GM23338 (cell line): Measurements from ENCODE around the gene ARSB. TPM values are rescaled to one million over a fixed set of nuclear protein-coding genes. Genes with fewer than 3 reads are reported as not detected.

Experiments used
- ATAC-seq: fragments of 200-7000 bp; cut with Tn5 transposase; 3 replicates; pipeline ENCODE4 v1.9.1; 2020
- DNase-seq: peaks from one replicate; pipeline ENCODE4 v3.0.0-alpha.2; 2015; ENCODE audit warnings: low spot score
- H2AFZ ChIP-seq: fragments of 200-600 bp; sonication (generic); 2 replicates; pipeline ENCODE4 v1.8.0; 2016; ENCODE audit warnings: antibody characterized with exemption, mild to moderate bottlenecking, moderate library complexity
- H3F3A ChIP-seq: fragments of 200-600 bp; sonication (generic); replicated peaks from 2 replicates; pipeline ENCODE4 v1.8.0; 2017; ENCODE audit warnings: antibody characterized with exemption, mixed run types, low read depth
- H3K27ac ChIP-seq: fragments of 200-600 bp; sonication (generic); 2 replicates; pipeline ENCODE4 v1.6.1; 2016; ENCODE audit warnings: low read depth
- H3K27me3 ChIP-seq: fragments of 200-600 bp; sonication (generic); 2 replicates; pipeline ENCODE4 v1.8.0; 2016; ENCODE audit warnings: mild to moderate bottlenecking, mixed run types, moderate library complexity; ENCODE audit not compliant: insufficient read depth
- H3K36me3 ChIP-seq: fragments of 200-600 bp; sonication (generic); 2 replicates; pipeline ENCODE4 v1.8.0; 2016; ENCODE audit warnings: mild to moderate bottlenecking; ENCODE audit not compliant: insufficient read depth
- H3K4me1 ChIP-seq: fragments of 200-600 bp; sonication (generic); 2 replicates; pipeline ENCODE4 v1.8.0; 2016; ENCODE audit warnings: mild to moderate bottlenecking, moderate library complexity; ENCODE audit not compliant: insufficient read depth
- H3K4me2 ChIP-seq: fragments of 200-600 bp; sonication (generic); 2 replicates; pipeline ENCODE4 v1.7.1; 2017; ENCODE audit warnings: mixed run types
- H3K4me3 ChIP-seq: fragments of 200-600 bp; sonication (generic); 2 replicates; pipeline ENCODE4 v1.6.1; 2016; ENCODE audit warnings: mixed run types
- H3K79me2 ChIP-seq: fragments of 200-600 bp; sonication (generic); replicated peaks from 2 replicates; pipeline ENCODE4 v1.8.0; 2017; ENCODE audit warnings: mild to moderate bottlenecking; ENCODE audit not compliant: insufficient read depth
- H3K9me2 ChIP-seq: fragments of 200-600 bp; sonication (generic); 2 replicates; pipeline ENCODE4 v1.8.0; 2017; ENCODE audit not compliant: insufficient read depth
- H4K20me1 ChIP-seq: fragments of 200-600 bp; sonication (generic); replicated peaks from 2 replicates; pipeline ENCODE4 v1.8.0; 2017; ENCODE audit warnings: mild to moderate bottlenecking; ENCODE audit not compliant: insufficient read depth
- H3K27ac Mint-ChIP-seq: 2 replicates; pipeline ENCODE4 v1.8.0; 2020; ENCODE audit warnings: inconsistent platforms, mild to moderate bottlenecking, moderate library complexity, mixed read lengths
- H3K27me3 Mint-ChIP-seq: 3 replicates; pipeline ENCODE4 v1.8.0; 2022; ENCODE audit warnings: low read depth, mild to moderate bottlenecking, moderate library complexity, mixed read lengths, inconsistent platforms; ENCODE audit not compliant: insufficient read depth, poor library complexity
- H3K36me3 Mint-ChIP-seq: 3 replicates; pipeline ENCODE4 v1.8.0; 2021; ENCODE audit warnings: low read depth, mild to moderate bottlenecking, inconsistent platforms, moderate library complexity, mixed read lengths
- H3K4me1 Mint-ChIP-seq: 3 replicates; pipeline ENCODE4 v1.8.0; 2020; ENCODE audit warnings: mild to moderate bottlenecking, inconsistent platforms, mixed read lengths
- H3K4me3 Mint-ChIP-seq: 3 replicates; pipeline ENCODE4 v1.8.0; 2021; ENCODE audit warnings: moderate library complexity, mild to moderate bottlenecking, inconsistent platforms, mixed read lengths
- H3K9me3 Mint-ChIP-seq: 3 replicates; pipeline ENCODE4 v1.8.0; 2020; ENCODE audit warnings: moderate library complexity, mild to moderate bottlenecking, inconsistent platforms, mixed read lengths
- CREB1 ChIP-seq: fragments of 250-450 bp; sonication (Bioruptor Pico); IDR thresholded peaks from 2 replicates; pipeline ENCODE4 v1.5.0; 2020; ENCODE audit warnings: low read depth, mild to moderate bottlenecking, moderate library complexity
- EZH2 ChIP-seq: fragments of 200-600 bp; sonication (generic); IDR thresholded peaks from one replicate; pipeline ENCODE4 v1.8.0; 2017; ENCODE audit warnings: antibody characterized with exemption, mild to moderate bottlenecking, low read depth; ENCODE audit not compliant: unreplicated experiment
- EZH2phosphoT487 ChIP-seq: fragments of 200-600 bp; sonication (generic); IDR thresholded peaks from one replicate; pipeline ENCODE4 v1.8.1; 2018; ENCODE audit warnings: antibody characterized with exemption; ENCODE audit not compliant: unreplicated experiment
- JUNB ChIP-seq: IDR thresholded peaks from one replicate; pipeline ENCODE4 v1.6.1; 2016; ENCODE audit warnings: antibody characterized with exemption; ENCODE audit not compliant: unreplicated experiment
- STAT1 ChIP-seq: IDR thresholded peaks from one replicate; pipeline ENCODE4 v1.6.1; 2016; ENCODE audit warnings: antibody characterized with exemption; ENCODE audit not compliant: unreplicated experiment
- polyA plus RNA-seq: library from polyadenylated mRNA; unstranded; fragments of >200 nt; fragmentation: Nextera tagmentation; extraction: Ambion mirVana; gene quantifications from 2 replicates; pipeline ENCODE4 v1.2.1, GENCODE V29; 2016
- total RNA-seq: library from RNA; depleted of rRNA; stranded (reverse); fragments of >200 nt; shearing (Covaris generic); gene quantifications from 2 replicates; pipeline ENCODE4 v1.2.3, GENCODE V29; 2014
- TF ChIP-seq, protein P1 (sequence below): IDR thresholded peaks from 2 replicates; pipeline ENCODE4 v1.6.1; 2016; ENCODE audit warnings: antibody characterized with exemption
- TF ChIP-seq, protein P2 (sequence below): IDR thresholded peaks from one replicate; pipeline ENCODE4 v1.6.1; 2018; ENCODE audit warnings: antibody characterized with exemption; ENCODE audit not compliant: unreplicated experiment

ARSB gene
- total and polyA plus RNA-seq, 2 experiments from 2014 or later, result 7.4 to 24.6 TPM

DNA sequence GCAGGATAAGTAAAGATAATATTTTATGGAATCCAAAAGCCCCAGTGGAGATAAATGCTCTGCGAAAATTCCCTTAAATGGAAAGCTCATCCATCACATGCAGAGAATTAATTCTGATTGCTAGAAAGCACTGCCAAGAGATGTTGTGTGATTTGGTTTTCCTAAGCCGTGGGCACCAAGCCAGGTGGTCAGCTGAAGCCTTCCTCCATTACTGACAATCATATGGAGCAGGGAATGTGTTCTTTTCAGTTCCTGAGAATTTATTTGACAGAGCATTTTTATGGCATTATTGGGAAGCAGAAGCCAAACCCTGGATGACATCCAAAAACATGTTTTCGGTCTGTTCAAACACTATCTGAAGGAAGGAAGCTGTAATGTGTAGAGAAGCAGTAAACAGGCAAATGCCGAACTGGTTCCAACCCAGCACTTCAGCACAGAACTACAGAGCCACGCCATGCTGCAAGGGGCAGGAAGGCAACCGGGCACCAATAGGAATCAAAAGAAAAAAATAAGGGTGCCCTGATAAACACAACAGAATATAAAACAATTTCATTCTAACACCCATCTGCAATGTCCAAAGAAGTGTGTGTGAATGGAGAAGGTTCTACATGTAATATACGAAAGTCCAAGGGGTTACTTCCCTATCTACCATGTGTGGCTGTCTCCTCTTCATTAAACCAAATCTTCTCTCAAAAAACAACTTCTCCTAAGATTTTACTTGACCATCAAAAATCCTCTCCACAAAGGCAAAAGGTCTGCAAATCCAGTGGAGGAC lies 12.3 kb downstream of the ARSB start:
- no peak for ATAC-seq
- Histone ChIP-seq H3K4me2 (no peak overlapping the region), H3K27me3 (no peaks in the 10 kb centered on the region), H4K20me1 (no peaks in the 10 kb centered on the region), H3F3A (no peaks in the 10 kb centered on the region), H3K27ac (no peak overlapping the region), H3K36me3 (no peaks in the 10 kb centered on the region), H3K4me1 (0 out of 2 replicates have a peak, but pooled peaks cover 8% of the 10 kb centered on the region), H3K9me2 (no peaks in the 10 kb centered on the region), H3K4me3 (no peak overlapping the region), H2AFZ (no peak overlapping the region), H3K79me2 (peaks cover 10% of the 10 kb centered on the region)
- no peaks in the 10 kb centered on the region; the same call in 2 of the 3 replicates for H3K36me3 Mint-ChIP-seq
- no peak for DNase-seq
- no peak overlapping the region for H3K27ac Mint-ChIP-seq
- peaks cover 5% of the 10 kb centered on the region for H3K27me3 Mint-ChIP-seq
- H3K9me3 Mint-ChIP-seq, result no peaks in the 10 kb centered on the region; the same call in 2 of the 3 replicates
- peaks cover 25% of the 10 kb centered on the region for H3K4me1 Mint-ChIP-seq
- H3K4me3 Mint-ChIP-seq, result no peak overlapping the region
- TF ChIP-seq CREB1, result no peak
- no peak for TF ChIP-seq JUNB
- TF ChIP-seq, protein P1, sequence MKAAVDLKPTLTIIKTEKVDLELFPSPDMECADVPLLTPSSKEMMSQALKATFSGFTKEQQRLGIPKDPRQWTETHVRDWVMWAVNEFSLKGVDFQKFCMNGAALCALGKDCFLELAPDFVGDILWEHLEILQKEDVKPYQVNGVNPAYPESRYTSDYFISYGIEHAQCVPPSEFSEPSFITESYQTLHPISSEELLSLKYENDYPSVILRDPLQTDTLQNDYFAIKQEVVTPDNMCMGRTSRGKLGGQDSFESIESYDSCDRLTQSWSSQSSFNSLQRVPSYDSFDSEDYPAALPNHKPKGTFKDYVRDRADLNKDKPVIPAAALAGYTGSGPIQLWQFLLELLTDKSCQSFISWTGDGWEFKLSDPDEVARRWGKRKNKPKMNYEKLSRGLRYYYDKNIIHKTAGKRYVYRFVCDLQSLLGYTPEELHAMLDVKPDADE, result no peak
- no peak for TF ChIP-seq EZH2phosphoT487
- no peak for TF ChIP-seq STAT1
- TF ChIP-seq EZH2, result no peak

DNA sequence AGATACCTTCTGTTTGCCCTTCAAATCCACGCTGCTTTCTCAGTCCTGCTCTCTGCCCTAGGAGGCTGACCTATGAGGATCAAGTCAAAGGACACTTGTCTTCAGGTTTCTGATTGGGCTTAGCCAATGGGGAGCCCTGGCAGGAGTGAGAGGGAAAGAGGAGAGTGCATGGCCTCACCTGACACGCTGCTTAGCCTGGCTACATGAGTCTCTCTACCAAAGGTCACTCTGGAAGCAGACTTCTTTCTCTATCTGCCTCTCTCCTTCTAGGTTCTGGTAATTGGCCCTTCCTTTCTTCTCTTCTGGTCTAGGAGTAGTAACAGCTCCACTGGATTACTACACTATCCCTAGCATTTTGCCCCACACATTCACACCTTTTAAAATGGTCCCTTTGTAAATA lies 13.1 kb downstream of the ARSB start:
- DNase-seq, result no peak
- Mint-ChIP-seq H3K27me3 (peaks cover 5% of the 10 kb centered on the region), H3K9me3 (no peaks in the 10 kb centered on the region; the same call in 2 of the 3 replicates), H3K27ac (no peak overlapping the region), H3K4me3 (no peak overlapping the region), H3K4me1 (peaks cover 25% of the 10 kb centered on the region), H3K36me3 (no peaks in the 10 kb centered on the region; the same call in 1 of the 3 replicates)
- Histone ChIP-seq H3K27ac (no peak overlapping the region), H3K4me1 (0 out of 2 replicates have a peak, but pooled peaks cover 8% of the 10 kb centered on the region), H3K27me3 (no peaks in the 10 kb centered on the region), H3K4me3 (no peak overlapping the region), H3K36me3 (no peaks in the 10 kb centered on the region), H2AFZ (no peak overlapping the region), H4K20me1 (no peaks in the 10 kb centered on the region), H3K79me2 (peaks cover 3% of the 10 kb centered on the region), H3K4me2 (no peak overlapping the region), H3F3A (no peaks in the 10 kb centered on the region), H3K9me2 (no peaks in the 10 kb centered on the region)
- TF ChIP-seq, protein P2, sequence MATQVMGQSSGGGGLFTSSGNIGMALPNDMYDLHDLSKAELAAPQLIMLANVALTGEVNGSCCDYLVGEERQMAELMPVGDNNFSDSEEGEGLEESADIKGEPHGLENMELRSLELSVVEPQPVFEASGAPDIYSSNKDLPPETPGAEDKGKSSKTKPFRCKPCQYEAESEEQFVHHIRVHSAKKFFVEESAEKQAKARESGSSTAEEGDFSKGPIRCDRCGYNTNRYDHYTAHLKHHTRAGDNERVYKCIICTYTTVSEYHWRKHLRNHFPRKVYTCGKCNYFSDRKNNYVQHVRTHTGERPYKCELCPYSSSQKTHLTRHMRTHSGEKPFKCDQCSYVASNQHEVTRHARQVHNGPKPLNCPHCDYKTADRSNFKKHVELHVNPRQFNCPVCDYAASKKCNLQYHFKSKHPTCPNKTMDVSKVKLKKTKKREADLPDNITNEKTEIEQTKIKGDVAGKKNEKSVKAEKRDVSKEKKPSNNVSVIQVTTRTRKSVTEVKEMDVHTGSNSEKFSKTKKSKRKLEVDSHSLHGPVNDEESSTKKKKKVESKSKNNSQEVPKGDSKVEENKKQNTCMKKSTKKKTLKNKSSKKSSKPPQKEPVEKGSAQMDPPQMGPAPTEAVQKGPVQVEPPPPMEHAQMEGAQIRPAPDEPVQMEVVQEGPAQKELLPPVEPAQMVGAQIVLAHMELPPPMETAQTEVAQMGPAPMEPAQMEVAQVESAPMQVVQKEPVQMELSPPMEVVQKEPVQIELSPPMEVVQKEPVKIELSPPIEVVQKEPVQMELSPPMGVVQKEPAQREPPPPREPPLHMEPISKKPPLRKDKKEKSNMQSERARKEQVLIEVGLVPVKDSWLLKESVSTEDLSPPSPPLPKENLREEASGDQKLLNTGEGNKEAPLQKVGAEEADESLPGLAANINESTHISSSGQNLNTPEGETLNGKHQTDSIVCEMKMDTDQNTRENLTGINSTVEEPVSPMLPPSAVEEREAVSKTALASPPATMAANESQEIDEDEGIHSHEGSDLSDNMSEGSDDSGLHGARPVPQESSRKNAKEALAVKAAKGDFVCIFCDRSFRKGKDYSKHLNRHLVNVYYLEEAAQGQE, result no peak
- TF ChIP-seq EZH2phosphoT487, result no peak
- no peak; the same call in 2 of the 3 replicates for ATAC-seq
